ENCODE data around the gene NAV3. TPM values are rescaled to one million over a fixed set of nuclear protein-coding genes. Genes with fewer than 3 reads are reported as not detected.

The NAV3 gene
- total and polyA plus RNA-seq, 4 donors = 0.22 to 1.7 (median 0.71) TPM

- Histone ChIP-seq H3K9me3 (ENCODE audit: control insufficient read depth in 4 of 4, low read length in 3 of 4) (no peaks in the 10 kb centered on the region), H3K36me3 (ENCODE audit: control insufficient read depth in 4 of 4, insufficient read depth in 3 of 4, low read depth in 1 of 4, low read length in 3 of 4) (no peaks in the 10 kb centered on the region), H3K4me3 (ENCODE audit: low read depth in 1 of 3, low read length in 3 of 3) (no peak overlapping the region), H3K4me1 (ENCODE audit: control insufficient read depth in 4 of 4, insufficient read depth in 4 of 4, low read length in 3 of 4) (peaks cover 0 to 6% (median 2%) of the 10 kb centered on the region in 4 donors), H3K9ac (ENCODE audit: low read depth in 1 of 2, low read length in 2 of 2) (no peak overlapping the region), H3K27ac (ENCODE audit: low read depth in 1 of 2, low read length in 2 of 2) (no peak overlapping the region), H3K27me3 (ENCODE audit: control insufficient read depth in 4 of 4, insufficient read depth in 4 of 4, low read length in 3 of 4) (no peaks in the 10 kb centered on the region)
- no peak for DNase-seq (ENCODE audit: low spot score)
- WGBS = 51% methylated on average over 3 of the region's 3 CpGs
- TF ChIP-seq SP1 (IDR thresholded peaks at IDR 0.05) = no peak
- TF ChIP-seq RAD21 (IDR thresholded peaks at IDR 0.05) = no peak
- peak in 1 of 2 donors; percentile 33 for TF ChIP-seq RXRA (IDR thresholded peaks at IDR 0.05)
- TF ChIP-seq HNF4A (conservative IDR thresholded peaks at IDR 0.05) = peak in 1 of 2 donors; percentile 8
- TF ChIP-seq MAX (IDR thresholded peaks at IDR 0.05) = no peak
- TF ChIP-seq GABPA (IDR thresholded peaks at IDR 0.05 in 1 of 2, conservative IDR thresholded peaks at IDR 0.05 in 1 of 2) = peak in 1 of 2 donors; percentile 37
These were observed 188.2 kb downstream of the NAV3 start for GRCh38 chr12:78018939-78019338.

DNA sequence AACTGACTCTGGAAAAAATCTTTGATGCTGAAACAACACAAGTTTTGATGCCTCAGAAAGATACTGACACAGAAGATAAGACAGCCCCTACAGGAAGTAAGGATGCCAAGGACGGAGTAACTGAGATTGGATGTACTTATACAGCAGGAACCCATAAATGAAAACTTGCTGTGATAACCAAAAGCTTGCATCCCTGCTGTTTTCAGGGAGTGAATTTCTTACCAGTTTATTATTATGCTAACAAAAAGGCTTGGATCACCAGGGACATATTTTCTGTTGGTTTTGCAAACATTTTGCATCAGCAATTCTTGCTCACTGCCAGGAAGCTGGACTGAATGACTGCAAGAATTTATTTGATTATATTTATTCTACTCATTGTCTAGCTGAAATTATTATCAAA is 197.7 kb downstream of the NAV3 start:
- Histone ChIP-seq H3K27ac (ENCODE audit: low read depth in 1 of 2, low read length in 2 of 2) (no peak overlapping the region), H3K36me3 (ENCODE audit: control insufficient read depth in 4 of 4, insufficient read depth in 3 of 4, low read depth in 1 of 4, low read length in 3 of 4) (no peaks in the 10 kb centered on the region), H3K4me1 (ENCODE audit: control insufficient read depth in 4 of 4, insufficient read depth in 4 of 4, low read length in 3 of 4) (no peaks in the 10 kb centered on the region), H3K9me3 (ENCODE audit: control insufficient read depth in 4 of 4, low read length in 3 of 4) (no peaks in the 10 kb centered on the region), H3K4me3 (ENCODE audit: low read depth in 1 of 3, low read length in 3 of 3) (no peak overlapping the region), H3K9ac (ENCODE audit: low read depth in 1 of 2, low read length in 2 of 2) (no peak overlapping the region), H3K27me3 (ENCODE audit: control insufficient read depth in 4 of 4, insufficient read depth in 4 of 4, low read length in 3 of 4) (no peaks in the 10 kb centered on the region)
- DNase-seq (ENCODE audit: low spot score) = no peak
- 47% methylated on average over 1 of the region's 1 CpG for WGBS
- TF ChIP-seq EGR1 (IDR thresholded peaks at IDR 0.05; ENCODE audit: low read depth in 2 of 2) = no peak
- TF ChIP-seq RAD21 (IDR thresholded peaks at IDR 0.05) = no peak
- TF ChIP-seq, protein P1, sequence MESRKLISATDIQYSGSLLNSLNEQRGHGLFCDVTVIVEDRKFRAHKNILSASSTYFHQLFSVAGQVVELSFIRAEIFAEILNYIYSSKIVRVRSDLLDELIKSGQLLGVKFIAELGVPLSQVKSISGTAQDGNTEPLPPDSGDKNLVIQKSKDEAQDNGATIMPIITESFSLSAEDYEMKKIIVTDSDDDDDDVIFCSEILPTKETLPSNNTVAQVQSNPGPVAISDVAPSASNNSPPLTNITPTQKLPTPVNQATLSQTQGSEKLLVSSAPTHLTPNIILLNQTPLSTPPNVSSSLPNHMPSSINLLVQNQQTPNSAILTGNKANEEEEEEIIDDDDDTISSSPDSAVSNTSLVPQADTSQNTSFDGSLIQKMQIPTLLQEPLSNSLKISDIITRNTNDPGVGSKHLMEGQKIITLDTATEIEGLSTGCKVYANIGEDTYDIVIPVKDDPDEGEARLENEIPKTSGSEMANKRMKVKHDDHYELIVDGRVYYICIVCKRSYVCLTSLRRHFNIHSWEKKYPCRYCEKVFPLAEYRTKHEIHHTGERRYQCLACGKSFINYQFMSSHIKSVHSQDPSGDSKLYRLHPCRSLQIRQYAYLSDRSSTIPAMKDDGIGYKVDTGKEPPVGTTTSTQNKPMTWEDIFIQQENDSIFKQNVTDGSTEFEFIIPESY (IDR thresholded peaks at IDR 0.05) = no peak
- no peak for TF ChIP-seq RXRA (IDR thresholded peaks at IDR 0.05)
- TF ChIP-seq CTCF (IDR thresholded peaks at IDR 0.05; ENCODE audit: low read depth, low read length, missing input control) = no peak
- TF ChIP-seq JUND (IDR thresholded peaks at IDR 0.05) = no peak
- TF ChIP-seq FOXA1 (IDR thresholded peaks at IDR 0.05) = no peak
- no peak for TF ChIP-seq ATF3 (IDR thresholded peaks at IDR 0.05)
- TF ChIP-seq REST (IDR thresholded peaks at IDR 0.05) = no peak
- TF ChIP-seq YY1 (IDR thresholded peaks at IDR 0.05) = no peak
- no peak for TF ChIP-seq FOXA2 (IDR thresholded peaks at IDR 0.05)
- TF ChIP-seq GABPA (IDR thresholded peaks at IDR 0.05 in 1 of 2, conservative IDR thresholded peaks at IDR 0.05 in 1 of 2) = no peak
- TF ChIP-seq TAF1 (conservative IDR thresholded peaks at IDR 0.05) = no peak
- no peak for TF ChIP-seq HNF4A (conservative IDR thresholded peaks at IDR 0.05)
- no peak for TF ChIP-seq SP1 (IDR thresholded peaks at IDR 0.05)
- no peak for TF ChIP-seq NR2F2 (IDR thresholded peaks at IDR 0.05)
- TF ChIP-seq HNF4G (IDR thresholded peaks at IDR 0.05) = no peak
